GM12874 (cell line): ENCODE measurements around the gene IGSF11.

ENCODE experiments used
- CTCF ChIP-seq: IDR thresholded peaks from 2 replicates; pipeline ENCODE4 v1.5.1; 2011; ENCODE audit warnings: low read depth, mild to moderate bottlenecking, control low read depth, low read length, moderate library complexity; ENCODE audit not compliant: insufficient read depth

The IGSF11 gene

GRCh38 chr3:118932822-118933558 is 101.7 kb downstream of the IGSF11 start:
- no peak for TF ChIP-seq CTCF

GRCh38 chr3:118931996-118932395 is 102.7 kb downstream of the IGSF11 start:
- no peak for TF ChIP-seq CTCF

- no peak for TF ChIP-seq CTCF
Observed at GRCh38 chr3:118927449-118927848, 107.2 kb downstream of the IGSF11 start.

GRCh38 chr3:118912188-118912587 is 122.5 kb downstream of the IGSF11 start:
- TF ChIP-seq CTCF: no peak

- TF ChIP-seq CTCF: no peak
Observed at GRCh38 chr3:118910332-118910731, 124.3 kb downstream of the IGSF11 start.

- TF ChIP-seq CTCF: no peak
Observed at GRCh38 chr3:118909763-118910162, 124.9 kb downstream of the IGSF11 start.

GRCh38 chr3:118907909-118908308 is 126.7 kb downstream of the IGSF11 start:
- TF ChIP-seq CTCF: no peak
